Cardiac fibroblast (primary cell): ENCODE data around the gene RNF114.

Source experiments
- DNase-seq, 2 donors: peaks; one replicate each; pipeline versions ENCODE4 v3.0.0 to v3.0.0-alpha.2; 2010; ENCODE audit warnings: low read depth in 2 of 2
- H3K4me3 ChIP-seq, 2 donors: replicated peaks in 1 of 2; 1 replicate in 1 of 2; 2 replicates in 1 of 2; pipeline ENCODE4 v1.5.1; 2011; ENCODE audit warnings: low read depth in 2 of 2, low read length in 2 of 2, mild to moderate bottlenecking in 2 of 2, moderate library complexity in 1 of 2
- TF ChIP-seq, protein P1 (sequence below): IDR thresholded peaks from one replicate; pipeline ENCODE4 v1.5.1; 2011; ENCODE audit warnings: low read depth, mild to moderate bottlenecking, low read length, inconsistent platforms

RNF114 gene

GRCh38 chr20:49983848-49984408, 47.7 kb downstream of the RNF114 start:
- H3K4me3 ChIP-seq: peak overlapping the region; percentile 90 to 97
- DNase-seq: peak; percentile 48 to 68
- TF ChIP-seq, protein P1, sequence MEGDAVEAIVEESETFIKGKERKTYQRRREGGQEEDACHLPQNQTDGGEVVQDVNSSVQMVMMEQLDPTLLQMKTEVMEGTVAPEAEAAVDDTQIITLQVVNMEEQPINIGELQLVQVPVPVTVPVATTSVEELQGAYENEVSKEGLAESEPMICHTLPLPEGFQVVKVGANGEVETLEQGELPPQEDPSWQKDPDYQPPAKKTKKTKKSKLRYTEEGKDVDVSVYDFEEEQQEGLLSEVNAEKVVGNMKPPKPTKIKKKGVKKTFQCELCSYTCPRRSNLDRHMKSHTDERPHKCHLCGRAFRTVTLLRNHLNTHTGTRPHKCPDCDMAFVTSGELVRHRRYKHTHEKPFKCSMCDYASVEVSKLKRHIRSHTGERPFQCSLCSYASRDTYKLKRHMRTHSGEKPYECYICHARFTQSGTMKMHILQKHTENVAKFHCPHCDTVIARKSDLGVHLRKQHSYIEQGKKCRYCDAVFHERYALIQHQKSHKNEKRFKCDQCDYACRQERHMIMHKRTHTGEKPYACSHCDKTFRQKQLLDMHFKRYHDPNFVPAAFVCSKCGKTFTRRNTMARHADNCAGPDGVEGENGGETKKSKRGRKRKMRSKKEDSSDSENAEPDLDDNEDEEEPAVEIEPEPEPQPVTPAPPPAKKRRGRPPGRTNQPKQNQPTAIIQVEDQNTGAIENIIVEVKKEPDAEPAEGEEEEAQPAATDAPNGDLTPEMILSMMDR: no peak

DNA sequence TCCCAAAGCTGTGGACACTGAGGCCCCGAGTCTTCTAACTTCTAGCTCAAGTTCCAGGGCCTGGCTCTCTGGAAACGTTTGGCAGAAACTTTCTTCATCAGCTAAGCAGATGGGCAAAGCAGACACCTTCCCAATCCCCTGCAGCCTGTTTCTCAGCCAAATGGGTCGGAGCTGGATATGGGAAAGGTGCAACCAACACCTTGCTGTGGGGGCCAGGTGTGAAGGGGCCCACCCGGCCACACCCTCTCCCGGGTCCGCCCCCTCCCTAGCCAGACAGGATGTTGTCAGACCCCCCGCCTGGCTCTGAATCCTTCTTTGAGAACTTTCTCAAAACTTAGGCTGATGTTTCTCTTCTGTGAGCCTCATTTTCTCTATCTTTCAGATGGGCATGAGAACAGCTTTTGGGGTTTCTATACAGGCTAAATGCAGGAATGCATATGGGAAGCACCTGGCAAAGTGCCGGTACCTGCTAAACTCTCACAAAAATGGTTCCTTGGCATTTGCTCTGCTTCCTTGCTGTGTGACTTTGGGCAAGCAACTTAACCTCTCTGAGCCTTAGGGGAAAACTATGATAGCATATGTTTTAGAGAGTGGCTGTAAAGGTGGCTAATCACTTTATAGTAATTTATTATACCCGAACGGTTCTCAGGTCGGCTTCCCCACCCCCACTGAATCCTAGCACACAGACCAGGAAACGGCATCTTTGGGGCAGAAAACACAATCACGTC, 48.4 kb downstream of the RNF114 start:
- H3K4me3 ChIP-seq: peak overlapping the region; percentile 90 to 97

GRCh38 chr20:49985157-49985556, 49.0 kb downstream of the RNF114 start:
- H3K4me3 ChIP-seq: peak overlapping the region; percentile 90 to 97
- DNase-seq: peak in 1 of 2 donors; percentile 18
- TF ChIP-seq, protein P1: no peak

More for the DNA sequence above, 48.4 kb downstream of the RNF114 start:
- no peak for DNase-seq
- TF ChIP-seq, protein P1: no peak

GRCh38 chr20:49985617-49986016, 49.4 kb downstream of the RNF114 start:
- H3K4me3 ChIP-seq: peak overlapping the region; percentile 90 to 97
- DNase-seq: no peak
- TF ChIP-seq, protein P1: no peak

GRCh38 chr20:49986049-49986448, 49.9 kb downstream of the RNF114 start:
- peak in 1 of 2 donors; percentile 29 for DNase-seq
- H3K4me3 ChIP-seq: peak overlapping the region; percentile 90 to 97
- TF ChIP-seq, protein P1: no peak

- H3K4me3 ChIP-seq: peak overlapping the region in 1 of 2 donors; percentile 97
- TF ChIP-seq, protein P1: no peak
- DNase-seq: peak in 1 of 2 donors; percentile 53
Observed at GRCh38 chr20:49987015-49987867, 51.0 kb downstream of the RNF114 start.
